ENCODE measurements around the gene FZD1.

Gene FZD1

DNA sequence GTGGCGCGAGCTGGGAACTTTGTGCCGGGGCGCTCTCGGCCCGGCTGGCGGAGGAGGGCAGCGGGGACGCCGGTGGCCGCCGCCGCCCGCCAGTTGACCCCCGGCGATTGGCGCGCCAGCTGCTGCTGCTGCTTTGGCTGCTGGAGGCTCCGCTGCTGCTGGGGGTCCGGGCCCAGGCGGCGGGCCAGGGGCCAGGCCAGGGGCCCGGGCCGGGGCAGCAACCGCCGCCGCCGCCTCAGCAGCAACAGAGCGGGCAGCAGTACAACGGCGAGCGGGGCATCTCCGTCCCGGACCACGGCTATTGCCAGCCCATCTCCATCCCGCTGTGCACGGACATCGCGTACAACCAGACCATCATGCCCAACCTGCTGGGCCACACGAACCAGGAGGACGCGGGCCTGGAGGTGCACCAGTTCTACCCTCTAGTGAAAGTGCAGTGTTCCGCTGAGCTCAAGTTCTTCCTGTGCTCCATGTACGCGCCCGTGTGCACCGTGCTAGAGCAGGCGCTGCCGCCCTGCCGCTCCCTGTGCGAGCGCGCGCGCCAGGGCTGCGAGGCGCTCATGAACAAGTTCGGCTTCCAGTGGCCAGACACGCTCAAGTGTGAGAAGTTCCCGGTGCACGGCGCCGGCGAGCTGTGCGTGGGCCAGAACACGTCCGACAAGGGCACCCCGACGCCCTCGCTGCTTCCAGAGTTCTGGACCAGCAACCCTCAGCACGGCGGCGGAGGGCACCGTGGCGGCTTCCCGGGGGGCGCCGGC, 870 bp downstream of the FZD1 start:
- peak overlapping the region; percentile 42 for H3K4me3 ChIP-seq (ENCODE audit: low read depth, low read length)

DNA sequence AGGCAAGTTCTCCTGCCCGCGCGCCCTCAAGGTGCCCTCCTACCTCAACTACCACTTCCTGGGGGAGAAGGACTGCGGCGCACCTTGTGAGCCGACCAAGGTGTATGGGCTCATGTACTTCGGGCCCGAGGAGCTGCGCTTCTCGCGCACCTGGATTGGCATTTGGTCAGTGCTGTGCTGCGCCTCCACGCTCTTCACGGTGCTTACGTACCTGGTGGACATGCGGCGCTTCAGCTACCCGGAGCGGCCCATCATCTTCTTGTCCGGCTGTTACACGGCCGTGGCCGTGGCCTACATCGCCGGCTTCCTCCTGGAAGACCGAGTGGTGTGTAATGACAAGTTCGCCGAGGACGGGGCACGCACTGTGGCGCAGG, 1.4 kb downstream of the FZD1 start:
- peak overlapping the region; percentile 42 for H3K4me3 ChIP-seq (ENCODE audit: low read depth, low read length)

DNA sequence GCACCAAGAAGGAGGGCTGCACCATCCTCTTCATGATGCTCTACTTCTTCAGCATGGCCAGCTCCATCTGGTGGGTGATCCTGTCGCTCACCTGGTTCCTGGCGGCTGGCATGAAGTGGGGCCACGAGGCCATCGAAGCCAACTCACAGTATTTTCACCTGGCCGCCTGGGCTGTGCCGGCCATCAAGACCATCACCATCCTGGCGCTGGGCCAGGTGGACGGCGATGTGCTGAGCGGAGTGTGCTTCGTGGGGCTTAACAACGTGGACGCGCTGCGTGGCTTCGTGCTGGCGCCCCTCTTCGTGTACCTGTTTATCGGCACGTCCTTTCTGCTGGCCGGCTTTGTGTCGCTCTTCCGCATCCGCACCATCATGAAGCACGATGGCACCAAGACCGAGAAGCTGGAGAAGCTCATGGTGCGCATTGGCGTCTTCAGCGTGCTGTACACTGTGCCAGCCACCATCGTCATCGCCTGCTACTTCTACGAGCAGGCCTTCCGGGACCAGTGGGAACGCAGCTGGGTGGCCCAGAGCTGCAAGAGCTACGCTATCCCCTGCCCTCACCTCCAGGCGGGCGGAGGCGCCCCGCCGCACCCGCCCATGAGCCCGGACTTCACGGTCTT, 1.9 kb downstream of the FZD1 start:
- H3K4me3 ChIP-seq (ENCODE audit: low read depth, low read length): no peak overlapping the region

DNA sequence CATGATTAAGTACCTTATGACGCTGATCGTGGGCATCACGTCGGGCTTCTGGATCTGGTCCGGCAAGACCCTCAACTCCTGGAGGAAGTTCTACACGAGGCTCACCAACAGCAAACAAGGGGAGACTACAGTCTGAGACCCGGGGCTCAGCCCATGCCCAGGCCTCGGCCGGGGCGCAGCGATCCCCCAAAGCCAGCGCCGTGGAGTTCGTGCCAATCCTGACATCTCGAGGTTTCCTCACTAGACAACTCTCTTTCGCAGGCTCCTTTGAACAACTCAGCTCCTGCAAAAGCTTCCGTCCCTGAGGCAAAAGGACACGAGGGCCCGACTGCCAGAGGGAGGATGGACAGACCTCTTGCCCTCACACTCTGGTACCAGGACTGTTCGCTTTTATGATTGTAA, 2.5 kb downstream of the FZD1 start:
- no peak overlapping the region for H3K4me3 ChIP-seq (ENCODE audit: low read depth, low read length)

DNA sequence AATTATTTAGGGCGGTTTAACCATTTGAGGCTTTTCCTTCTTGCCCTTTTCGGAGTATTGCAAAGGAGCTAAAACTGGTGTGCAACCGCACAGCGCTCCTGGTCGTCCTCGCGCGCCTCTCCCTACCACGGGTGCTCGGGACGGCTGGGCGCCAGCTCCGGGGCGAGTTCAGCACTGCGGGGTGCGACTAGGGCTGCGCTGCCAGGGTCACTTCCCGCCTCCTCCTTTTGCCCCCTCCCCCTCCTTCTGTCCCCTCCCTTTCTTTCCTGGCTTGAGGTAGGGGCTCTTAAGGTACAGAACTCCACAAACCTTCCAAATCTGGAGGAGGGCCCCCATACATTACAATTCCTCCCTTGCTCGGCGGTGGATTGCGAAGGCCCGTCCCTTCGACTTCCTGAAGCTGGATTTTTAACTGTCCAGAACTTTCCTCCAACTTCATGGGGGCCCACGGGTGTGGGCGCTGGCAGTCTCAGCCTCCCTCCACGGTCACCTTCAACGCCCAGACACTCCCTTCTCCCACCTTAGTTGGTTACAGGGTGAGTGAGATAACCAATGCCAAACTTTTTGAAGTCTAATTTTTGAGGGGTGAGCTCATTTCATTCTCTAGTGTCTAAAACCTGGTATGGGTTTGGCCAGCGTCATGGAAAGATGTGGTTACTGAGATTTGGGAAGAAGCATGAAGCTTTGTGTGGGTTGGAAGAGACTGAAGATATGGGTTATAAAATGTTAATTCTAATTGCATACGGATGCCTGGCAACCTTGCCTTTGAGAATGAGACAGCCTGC, 3.1 kb downstream of the FZD1 start:
- no peak overlapping the region for H3K4me3 ChIP-seq (ENCODE audit: low read depth, low read length)

DNA sequence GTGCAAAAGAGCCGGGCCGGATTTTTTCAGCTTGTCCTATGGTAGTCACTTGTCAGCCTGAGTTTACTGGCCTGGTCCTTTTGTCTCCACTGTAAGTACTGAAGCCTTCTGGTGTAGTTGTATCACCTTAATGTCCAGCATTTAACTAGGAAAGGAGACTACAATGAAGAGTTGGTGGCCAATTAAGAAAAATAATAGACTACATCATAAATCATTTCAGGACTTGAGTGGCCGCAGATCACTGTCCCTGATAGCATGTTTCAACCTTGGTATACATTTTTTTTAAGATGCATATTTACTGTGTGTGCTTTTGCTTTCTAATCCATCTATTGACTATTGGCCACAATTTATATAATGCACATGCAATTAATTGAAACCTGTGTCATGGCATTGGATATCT, 6.1 kb downstream of the FZD1 start:
- no peak overlapping the region for H3K4me3 ChIP-seq (ENCODE audit: low read depth, low read length)

DNA sequence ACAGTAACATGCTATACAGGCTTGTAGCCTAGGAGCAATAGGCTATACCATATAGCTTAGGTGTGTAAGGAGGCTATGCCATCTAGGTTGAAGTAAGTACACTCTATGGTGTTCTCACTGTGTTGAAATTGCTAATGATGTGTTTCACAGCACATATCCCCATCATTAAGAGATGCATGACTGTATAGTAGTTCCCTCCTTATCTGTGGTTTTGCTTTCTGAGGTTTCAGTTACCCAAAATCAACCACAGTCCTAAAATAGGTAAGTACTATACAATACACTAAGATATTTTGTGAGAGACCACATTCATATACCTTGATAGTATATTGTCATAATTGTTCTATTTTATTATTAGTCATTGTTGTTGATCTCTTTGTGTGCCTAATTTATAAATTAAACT, 12.7 kb downstream of the FZD1 start:
- no peak overlapping the region for H3K4me3 ChIP-seq (ENCODE audit: low read depth, low read length)

DNA sequence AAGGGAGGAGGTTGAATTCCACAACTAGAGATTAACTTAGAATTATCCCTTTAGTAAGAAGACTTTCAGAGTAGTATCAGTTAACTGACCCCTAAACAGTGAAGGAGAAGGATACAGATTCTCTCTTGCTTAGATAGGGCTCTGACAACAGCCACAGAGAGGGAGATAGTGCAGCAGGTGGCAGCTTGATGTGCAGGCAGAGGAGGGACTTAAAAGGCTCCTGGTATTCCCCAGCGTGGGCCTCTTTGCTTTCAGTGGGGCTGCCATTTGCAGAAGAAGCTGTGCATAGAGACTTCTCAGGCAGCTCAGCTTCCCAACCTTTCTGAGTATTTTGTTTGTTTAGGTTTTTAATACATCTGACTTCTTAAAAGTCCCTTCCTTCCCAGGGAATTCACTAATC, 16.0 kb downstream of the FZD1 start:
- H3K4me3 ChIP-seq (ENCODE audit: low read depth, low read length): no peak overlapping the region

DNA sequence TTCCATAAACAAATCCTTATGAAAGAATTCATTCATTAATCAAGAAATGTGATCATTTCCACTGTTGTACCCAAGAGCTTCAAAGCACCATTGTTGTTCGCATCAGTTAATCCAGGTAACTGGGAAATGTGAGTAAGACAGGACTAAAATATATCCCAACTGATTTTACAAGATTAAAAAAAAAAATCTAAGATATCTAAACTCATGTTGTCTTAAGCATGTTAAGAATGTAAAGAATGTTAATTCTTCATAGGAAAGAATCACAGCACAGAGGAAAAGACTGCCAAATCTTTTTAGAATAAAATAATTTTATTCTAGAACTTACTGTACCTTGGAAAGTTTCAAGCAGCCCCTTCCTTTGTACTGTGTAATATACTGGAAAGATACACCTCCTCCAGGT, 16.4 kb downstream of the FZD1 start:
- no peak overlapping the region for H3K4me3 ChIP-seq (ENCODE audit: low read depth, low read length)

DNA sequence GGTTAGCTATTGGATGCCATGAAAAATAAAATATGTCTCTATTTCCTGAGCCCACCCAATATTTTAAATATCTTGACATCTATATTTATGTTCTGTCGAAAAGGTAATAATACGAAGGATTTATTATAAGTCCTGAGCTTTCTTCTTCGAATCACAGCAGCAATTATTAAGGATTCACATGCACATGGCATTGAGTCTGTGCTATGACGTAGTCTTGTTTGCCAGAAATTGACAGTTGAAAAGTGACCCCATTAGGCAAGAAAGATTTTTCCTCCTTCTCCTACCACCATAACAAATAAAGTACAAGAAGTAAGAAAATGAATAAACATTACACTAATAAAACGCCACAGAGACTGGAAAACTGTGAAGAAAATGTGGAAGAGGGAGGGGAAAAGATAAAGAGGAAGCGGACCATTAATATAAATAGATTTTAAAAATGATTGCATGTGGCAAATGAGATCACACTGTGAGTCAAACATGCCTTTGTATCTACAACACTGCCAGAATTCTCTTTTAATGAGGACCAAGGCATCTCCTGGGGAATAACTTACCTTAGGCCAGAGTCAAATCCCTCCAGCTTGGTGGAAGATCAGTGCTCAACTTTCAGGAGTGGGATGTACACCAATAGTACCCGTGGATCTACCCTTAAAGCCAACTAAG, 21.6 kb downstream of the FZD1 start:
- no peak overlapping the region for H3K4me3 ChIP-seq (ENCODE audit: low read depth, low read length)

DNA sequence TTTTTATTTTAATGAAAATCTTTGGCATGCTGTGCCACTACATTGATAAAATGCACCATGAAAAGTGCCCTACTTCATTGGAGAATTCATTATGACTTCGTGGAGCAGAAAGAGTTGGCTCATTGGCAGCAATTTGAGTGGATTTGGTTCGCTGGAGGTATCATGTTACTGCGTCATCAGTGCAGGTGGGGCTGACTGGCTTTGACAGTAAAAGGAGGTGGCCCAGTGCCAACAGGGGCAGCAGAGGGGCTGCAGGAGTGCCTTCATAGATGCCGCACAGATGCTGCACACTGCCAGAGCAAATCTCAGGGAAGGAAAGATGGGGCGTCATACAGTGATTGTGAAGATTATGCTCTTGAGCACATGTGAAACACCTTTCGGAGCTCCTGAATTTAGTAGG, 22.2 kb downstream of the FZD1 start:
- no peak overlapping the region for H3K4me3 ChIP-seq (ENCODE audit: low read depth, low read length)

DNA sequence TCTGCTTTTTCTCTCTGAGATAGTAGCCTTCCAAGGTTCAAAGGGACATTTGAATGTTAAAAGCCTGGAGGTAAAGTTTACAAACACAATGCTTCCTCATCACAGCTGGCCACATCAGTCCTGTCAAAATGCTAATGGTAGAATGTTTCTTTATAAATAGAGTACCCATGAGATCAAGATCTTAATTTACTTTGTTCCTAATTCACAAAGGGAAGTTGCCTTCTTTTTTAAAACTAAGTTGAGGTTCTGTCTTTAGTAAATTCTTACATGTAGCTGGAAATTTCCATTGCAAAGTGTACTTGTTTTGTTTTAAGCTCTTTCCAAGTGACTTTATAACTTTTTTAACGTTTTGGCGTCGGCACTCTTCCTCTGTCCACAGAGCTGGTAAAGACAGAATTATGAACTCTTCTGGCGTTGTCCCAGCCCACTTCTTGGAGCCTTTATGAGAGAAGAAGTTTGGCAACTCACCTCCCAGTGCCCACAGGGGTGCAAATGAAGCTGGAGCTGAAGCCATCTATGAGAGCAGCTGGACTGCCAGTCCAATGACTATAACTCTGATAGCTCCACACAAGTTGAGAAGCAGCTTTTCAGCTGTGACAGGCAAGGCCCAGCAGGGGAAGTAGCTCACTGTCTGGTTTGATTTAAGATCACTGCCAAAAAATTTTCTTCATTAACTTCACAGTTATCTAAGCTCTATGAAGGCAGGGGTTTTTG, 23.3 kb downstream of the FZD1 start:
- no peak overlapping the region for H3K4me3 ChIP-seq (ENCODE audit: low read depth, low read length)

DNA sequence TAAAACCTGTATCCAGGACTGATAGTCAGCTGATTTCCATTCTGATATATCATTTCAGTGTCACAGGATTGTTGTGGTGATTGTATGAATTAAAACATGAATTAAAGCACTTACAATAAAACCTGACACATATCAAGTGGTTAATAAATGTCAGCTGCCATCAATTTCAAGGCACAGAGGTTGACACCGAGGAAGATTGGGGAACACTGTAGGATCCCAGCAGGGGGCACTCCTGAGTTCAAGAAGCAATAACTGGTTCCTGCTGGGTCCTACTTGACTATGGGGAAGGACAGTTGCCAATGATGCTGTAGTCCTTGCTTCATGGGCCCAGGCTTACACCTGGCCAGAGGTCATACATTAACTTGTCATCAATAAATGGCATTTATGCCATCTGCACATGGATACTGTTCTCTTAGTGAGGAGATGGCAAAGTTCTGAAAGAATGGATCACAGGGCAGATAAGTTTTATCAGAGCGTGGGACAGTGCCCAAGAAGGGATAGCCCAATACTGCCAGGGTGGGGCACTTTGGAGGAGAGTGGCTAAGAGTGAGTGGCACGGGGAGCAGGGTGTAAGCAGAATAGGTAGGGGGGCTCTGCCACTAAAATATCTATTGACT, 24.1 kb downstream of the FZD1 start:
- no peak overlapping the region for H3K4me3 ChIP-seq (ENCODE audit: low read depth, low read length)

DNA sequence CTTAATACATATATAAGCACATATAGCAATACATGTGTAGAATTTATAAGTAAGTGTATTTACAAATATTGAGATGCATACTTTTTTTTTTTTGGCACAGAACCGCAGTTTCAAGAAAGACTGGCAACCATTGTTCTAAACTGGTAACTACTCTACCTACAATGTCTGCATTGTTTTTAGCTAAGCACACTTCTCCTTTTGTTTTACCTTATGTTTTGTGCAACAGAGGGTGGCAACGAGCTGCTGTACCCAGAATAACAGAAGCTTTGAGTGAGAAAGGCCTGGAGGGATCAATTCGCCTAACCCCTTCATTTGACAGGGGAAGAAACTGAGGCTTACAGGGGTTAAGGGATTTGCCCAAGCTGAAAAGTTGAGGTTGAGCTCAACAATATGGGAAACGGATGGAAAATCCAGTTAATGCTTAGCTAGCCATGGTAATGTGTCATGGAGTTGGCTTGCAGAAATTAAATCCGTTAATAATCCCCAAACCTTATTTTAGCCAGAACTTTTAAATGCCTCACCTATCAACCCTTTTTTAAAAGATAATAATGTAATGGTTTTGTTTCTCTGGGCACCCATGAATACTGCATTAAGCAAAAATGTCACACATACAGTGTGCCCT, 25.5 kb downstream of the FZD1 start:
- H3K4me3 ChIP-seq (ENCODE audit: low read depth, low read length): no peak overlapping the region

DNA sequence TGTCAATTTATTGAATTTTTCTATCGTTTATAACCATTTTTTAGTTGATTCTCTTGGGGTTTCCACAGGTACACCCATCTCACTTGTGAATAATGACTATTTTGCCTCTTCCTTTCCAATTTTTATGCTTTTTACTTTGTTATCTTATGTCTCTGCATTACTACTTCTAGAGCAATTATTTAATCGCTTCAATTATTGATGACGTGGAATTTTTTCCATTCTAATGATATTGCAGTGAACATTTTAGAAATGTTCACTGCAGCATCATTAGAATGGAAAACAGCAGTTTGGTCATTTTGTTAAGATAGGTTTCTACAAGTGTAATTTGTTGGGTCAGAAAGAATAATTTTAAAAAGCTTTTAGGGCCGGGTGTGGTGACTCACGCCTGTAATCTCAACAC, 27.1 kb downstream of the FZD1 start:
- no peak overlapping the region for H3K4me3 ChIP-seq (ENCODE audit: low read depth, low read length)

DNA sequence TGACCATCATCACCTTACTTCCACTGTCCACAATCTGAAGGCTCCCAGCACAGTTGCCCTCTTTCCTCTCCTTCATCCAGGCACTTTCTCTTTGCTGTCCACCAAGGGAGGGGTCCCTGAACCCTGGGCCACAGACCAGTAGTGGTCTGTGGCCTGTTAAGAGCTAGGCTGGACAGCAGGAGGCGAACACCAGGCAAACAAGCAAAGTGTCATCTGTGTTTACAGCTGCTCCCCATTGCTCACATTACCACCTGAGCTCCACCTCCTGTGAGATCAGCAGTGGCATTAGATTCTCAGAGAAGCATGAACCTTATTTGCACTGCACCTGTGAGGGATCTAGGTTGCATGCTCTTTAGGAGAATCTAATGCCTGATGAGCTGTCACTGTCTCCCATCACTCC, 27.7 kb downstream of the FZD1 start:
- H3K4me3 ChIP-seq (ENCODE audit: low read depth, low read length): no peak overlapping the region

DNA sequence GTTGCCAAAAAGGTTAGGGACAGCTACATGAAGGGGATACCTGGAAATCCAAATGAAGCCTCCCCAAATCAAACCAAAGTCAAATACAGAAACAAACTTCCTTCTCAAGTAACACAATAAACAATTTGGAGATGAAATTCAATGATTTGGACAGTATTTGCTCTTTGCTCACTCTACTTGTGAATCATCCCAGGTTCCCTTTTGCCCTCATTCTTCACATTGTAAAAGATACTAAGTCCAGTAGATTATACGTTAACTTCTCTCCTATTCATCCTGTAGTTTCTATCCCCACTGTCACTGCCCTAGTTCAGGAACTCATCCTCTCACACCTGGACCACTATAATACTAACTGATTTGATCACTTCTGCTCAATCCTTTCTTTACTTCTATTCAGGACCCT, 28.3 kb downstream of the FZD1 start:
- H3K4me3 ChIP-seq (ENCODE audit: low read depth, low read length): no peak overlapping the region

DNA sequence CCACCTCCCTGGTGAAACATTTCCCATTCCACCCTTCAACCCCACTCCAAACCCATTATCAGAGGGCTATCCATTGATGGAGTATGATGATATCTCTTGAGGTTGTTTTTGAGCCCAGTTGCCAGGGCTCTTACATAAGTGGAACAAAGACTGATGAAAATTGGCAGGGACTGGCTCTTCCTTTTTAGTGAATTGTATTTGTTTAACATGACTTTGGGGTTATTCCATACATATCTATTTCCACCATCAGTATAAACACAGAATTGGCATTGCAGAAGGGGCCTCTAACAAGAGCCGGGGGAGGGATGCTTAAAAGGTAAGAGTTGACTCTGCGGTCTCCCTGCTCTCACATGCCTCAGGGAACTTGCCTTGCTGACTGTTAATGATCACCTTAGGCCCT, 28.9 kb downstream of the FZD1 start:
- no peak overlapping the region for H3K4me3 ChIP-seq (ENCODE audit: low read depth, low read length)

DNA sequence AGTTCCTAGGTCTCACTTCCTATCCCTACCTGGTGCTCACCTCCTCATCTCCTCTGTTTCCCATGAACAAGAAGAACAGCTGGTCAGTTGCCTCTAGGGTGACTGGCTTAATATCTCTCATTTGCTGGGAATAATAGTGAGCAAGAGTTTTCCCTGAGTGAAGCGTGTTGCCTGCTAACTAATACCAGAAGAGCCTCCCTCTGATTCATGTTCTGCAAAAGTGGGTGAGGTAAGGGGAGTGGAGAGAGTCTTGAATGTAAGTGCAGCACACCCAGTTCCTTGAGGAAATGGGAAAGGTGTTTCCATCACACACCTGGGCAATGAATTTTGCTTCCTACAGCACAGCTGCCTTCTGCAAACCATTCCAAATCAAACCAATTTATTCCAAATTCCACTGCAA, 29.6 kb downstream of the FZD1 start:
- H3K4me3 ChIP-seq (ENCODE audit: low read depth, low read length): no peak overlapping the region

DNA sequence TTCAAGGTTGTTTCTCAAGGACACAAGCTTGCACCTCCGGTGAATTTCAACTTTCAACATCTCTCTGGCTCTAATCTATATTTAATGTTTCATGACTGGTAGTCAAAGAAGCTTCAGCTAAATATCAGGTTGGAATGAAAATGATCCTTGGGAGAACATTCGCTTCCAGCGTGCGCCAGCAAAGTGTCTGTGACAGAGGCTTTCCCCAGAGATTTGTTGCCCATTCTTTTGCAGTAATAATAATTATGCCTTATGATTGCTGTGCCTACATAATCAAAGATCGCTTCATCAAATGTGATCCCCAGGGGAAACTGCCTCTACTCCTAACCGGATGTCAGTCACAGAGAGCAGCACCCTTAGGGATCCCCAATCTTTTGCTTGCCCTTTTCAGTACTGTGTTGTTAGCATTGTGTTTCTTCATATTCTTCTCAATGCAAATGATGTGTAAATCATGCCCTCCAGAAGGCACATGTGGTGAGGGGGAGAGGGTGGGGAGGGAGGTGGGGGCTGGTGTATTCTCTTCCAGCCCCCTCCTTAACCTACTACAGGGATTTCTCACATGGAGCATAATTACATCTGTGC, 30.5 kb downstream of the FZD1 start:
- no peak overlapping the region for H3K4me3 ChIP-seq (ENCODE audit: low read depth, low read length)

Data from iPS-11a (cell line).